Stomach (tissue), 9 donors: ENCODE data around the gene NOD2. TPM values are rescaled to one million over a fixed set of nuclear protein-coding genes. Genes with fewer than 3 reads are reported as not detected.

Source experiments
- DNase-seq, 2 donors: peaks; one replicate each; pipeline versions ENCODE4 v3.0.0 to v3.0.0-alpha.2; 2013 to 2019
- H3K27ac ChIP-seq, 5 donors: fragments of 200-600 bp in 4 of 5; sonication (generic) in 4 of 5; one replicate each; pipeline ENCODE4 v1.5.1; 2013 to 2019; ENCODE audit warnings: mild to moderate bottlenecking in 1 of 5, moderate library complexity in 1 of 5
- H3K27me3 ChIP-seq, 3 donors: fragments of 200-600 bp; sonication (generic); one replicate each; pipeline ENCODE4 v1.5.1; 2017 to 2019; ENCODE audit warnings: mixed run types in 1 of 3
- H3K36me3 ChIP-seq, 4 donors: fragments of 200-600 bp; sonication (generic); 1 replicate in 3 of 4; 2 replicates in 1 of 4; pipeline ENCODE4 v1.5.1; 2016 to 2019
- H3K4me1 ChIP-seq, 4 donors: fragments of 200-600 bp; sonication (generic); one replicate each; pipeline ENCODE4 v1.5.1; 2016 to 2019
- H3K4me3 ChIP-seq, 4 donors: fragments of 200-600 bp; sonication (generic) in 3 of 4; one replicate each; pipeline ENCODE4 v1.5.1; 2016 to 2019; ENCODE audit warnings: mild to moderate bottlenecking in 1 of 4
- H3K9me3 ChIP-seq, 4 donors: fragments of 200-600 bp; sonication (generic); one replicate each; pipeline ENCODE4 v1.5.1; 2016 to 2019
- CTCF ChIP-seq, 7 experiments: fragments of 450-650 bp in 4 of 7; fragments of 200-600 bp in 3 of 7; sonication (generic) in 3 of 7; IDR thresholded peaks; one replicate each; pipeline ENCODE4 v1.5.1; 2016 to 2019; ENCODE audit warnings: antibody characterized with exemption in 7 of 7, control low read depth in 2 of 7, mild to moderate bottlenecking in 1 of 7
- EP300 ChIP-seq: sonication (generic); formaldehyde crosslinking; IDR thresholded peaks from one replicate; pipeline ENCODE4 v1.6.1; 2017; ENCODE audit warnings: antibody characterized with exemption
- POLR2A ChIP-seq, 4 donors: fragments of 450-650 bp; IDR thresholded peaks; one replicate each; pipeline ENCODE4 v1.6.1; 2016; ENCODE audit warnings: antibody characterized with exemption in 4 of 4, control low read depth in 2 of 4, mild to moderate bottlenecking in 1 of 4, moderate library complexity in 1 of 4
- POLR2AphosphoS5 ChIP-seq, 3 donors: sonication (generic); formaldehyde crosslinking; IDR thresholded peaks; one replicate each; pipeline ENCODE4 v1.6.1; 2016; ENCODE audit warnings: antibody characterized with exemption in 3 of 3
- WGBS, 5 donors: extraction: QIAGEN DNeasy Blood & Tissue Kit in 3 of 5; methylation state at CpG; one replicate each; pipeline versions ENCODE4 v1.1.5 to v1.1.7; 2013 to 2018; 5-methylcytosine and 5-hydroxymethylcytosine counted together
- intact Hi-C: fragments of 100-400 bp; cut with DNase I; formaldehyde crosslinking; loops from one replicate; pipeline ENCODE4 v1.15.1; 2023; ENCODE audit warnings: low total_unique reads
- polyA plus RNA-seq, 3 donors: library from polyadenylated mRNA; stranded (reverse); fragments of 200-250 nt; gene quantifications; one replicate each; pipeline ENCODE4 v1.2.3, GENCODE V29; 2013
- total RNA-seq, 5 donors: library from RNA; depleted of rRNA; stranded (reverse); fragments of >200 nt; gene quantifications; one replicate each; pipeline versions ENCODE4 v1.1.0 to v1.2.3, GENCODE V29; 2014 to 2016
- donor health status: healthy with polysubstance abuse.
- donor health status: Bipolar disorder and iron deficiency.
- donor health status: healthy.

The NOD2 gene
- total and polyA plus RNA-seq, 8 donors: 0.56 to 6.2 (median 2.3) TPM; not detected in 1

- H3K9me3 ChIP-seq: peaks cover 0 to 13% (median 10%) of the 10 kb centered on the region in 4 donors
- no peak overlapping the region for H3K4me3 ChIP-seq
- WGBS, 5 donors: 92 to 97% (median 93%) methylated on average over 2 of the region's 2 CpGs
- H3K27ac ChIP-seq: no peak overlapping the region
- no peaks in the 10 kb centered on the region for H3K27me3 ChIP-seq
- TF ChIP-seq POLR2A (IDR thresholded peaks at IDR 0.05): no peak
- H3K4me1 ChIP-seq: peaks cover 0 to 14% (median 2%) of the 10 kb centered on the region in 4 donors
- intact Hi-C loops: no loop called here
- peaks cover 0 to 47% (median 34%) of the 10 kb centered on the region in 4 donors for H3K36me3 ChIP-seq
- no peak for DNase-seq
Measured at GRCh38 chr16:50767197-50767596, 73.8 kb downstream of the NOD2 start.

- Histone ChIP-seq H3K9me3 (peaks cover 0 to 3% (median 2%) of the 10 kb centered on the region in 4 donors), H3K27ac (no peak overlapping the region), H3K27me3 (no peaks in the 10 kb centered on the region), H3K36me3 (peaks cover 0 to 28% (median 16%) of the 10 kb centered on the region in 4 donors), H3K4me3 (no peak overlapping the region), H3K4me1 (no peaks in the 10 kb centered on the region)
- intact Hi-C loops: no loop called here
- no peak for TF ChIP-seq POLR2AphosphoS5 (IDR thresholded peaks at IDR 0.05)
- TF ChIP-seq CTCF (IDR thresholded peaks at IDR 0.05): no peak
- no peak for TF ChIP-seq EP300
- no peak for TF ChIP-seq POLR2A (IDR thresholded peaks at IDR 0.05)
- 94 to 98% (median 97%) methylated on average over 3 of the region's 3 CpGs for WGBS, 5 donors
- no peak for DNase-seq
Measured at GRCh38 chr16:50771366-50771765, 78.0 kb downstream of the NOD2 start.

- Histone ChIP-seq H3K27me3 (no peaks in the 10 kb centered on the region), H3K9me3 (no peaks in the 10 kb centered on the region), H3K4me1 (no peaks in the 10 kb centered on the region), H3K27ac (no peak overlapping the region), H3K36me3 (peaks cover under 1 to 30% (median 24%) of the 10 kb centered on the region in 4 donors), H3K4me3 (no peak overlapping the region)
- TF ChIP-seq POLR2AphosphoS5 (IDR thresholded peaks at IDR 0.05): no peak
- TF ChIP-seq CTCF (IDR thresholded peaks at IDR 0.05): no peak
- no peak for TF ChIP-seq POLR2A (IDR thresholded peaks at IDR 0.05)
- TF ChIP-seq EP300: no peak
- intact Hi-C loops: no loop called here
- DNase-seq: no peak
- WGBS, 5 donors: 94 to 97% (median 95%) methylated on average over 5 of the region's 5 CpGs
Measured at GRCh38 chr16:50774405-50774804, 81.0 kb downstream of the NOD2 start.

GRCh38 chr16:50774960-50775359, 81.6 kb downstream of the NOD2 start:
- 87 to 93% (median 89%) methylated on average over 3 of the region's 3 CpGs for WGBS, 5 donors
- no peaks in the 10 kb centered on the region for H3K27me3 ChIP-seq
- H3K4me3 ChIP-seq: no peak overlapping the region

More at GRCh38 chr16:50774960-50775359, 81.6 kb downstream of the NOD2 start:
- Histone ChIP-seq H3K9me3 (no peaks in the 10 kb centered on the region), H3K36me3 (peaks cover 6 to 32% (median 29%) of the 10 kb centered on the region in 4 donors), H3K4me1 (no peaks in the 10 kb centered on the region), H3K27ac (no peak overlapping the region)
- TF ChIP-seq CTCF (IDR thresholded peaks at IDR 0.05) (no peak), EP300 (no peak), POLR2AphosphoS5 (IDR thresholded peaks at IDR 0.05) (no peak), POLR2A (IDR thresholded peaks at IDR 0.05) (no peak)
- intact Hi-C loops: no loop called here
- no peak for DNase-seq
